ENCODE results near the gene DNAH3. TPM values are rescaled to one million over a fixed set of nuclear protein-coding genes. Genes with fewer than 3 reads are reported as not detected.

Gene DNAH3
- total and polyA plus RNA-seq, 2 of the 13 experiments (the other 11 are each of a cell fraction or from before 2014, with no cell fraction given): 0.07 to 0.08 TPM

GRCh38 chr16:21199607-21200218 lies 49.1 kb upstream of the DNAH3 start (continued):
- TF ChIP-seq CSRNP1 (CRISPR knock-in tag; IDR thresholded peaks at IDR 0.05): no peak

- Histone ChIP-seq H3K4me1 (ENCODE audit: insufficient read depth, low read length) (no peaks in the 10 kb centered on the region), H3K9ac (ENCODE audit: insufficient read depth, low read depth, low read length) (no peak overlapping the region), H3K4me2 (ENCODE audit: low read depth, low read length) (no peak overlapping the region), H3K36me3 (replicated peaks in 1 of 2; ENCODE audit: control insufficient read depth in 1 of 2, insufficient read depth in 2 of 2, low read length in 2 of 2) (no peaks in the 10 kb centered on the region), H3K9me3 (ENCODE audit: low read length) (no peaks in the 10 kb centered on the region), H3K79me2 (ENCODE audit: insufficient read depth, low read length) (no peaks in the 10 kb centered on the region), H3K4me3 (replicated peaks in 1 of 3; ENCODE audit: insufficient read depth in 1 of 3, low read depth in 2 of 3, low read length in 3 of 3) (no peak overlapping the region), H3K27me3 (ENCODE audit: control insufficient read depth in 1 of 2, insufficient read depth in 2 of 2, low read length in 2 of 2) (peaks cover 5 to 61% of the 10 kb centered on the region in 2 experiments; a peak in 4 of 5 replicates), H2AFZ (ENCODE audit: low read length) (no peak overlapping the region), H4K20me1 (ENCODE audit: insufficient read depth, low read length) (no peaks in the 10 kb centered on the region), H3K27ac (ENCODE audit: extremely low read length, insufficient read depth, low read length) (no peak overlapping the region)
- WGBS (ENCODE audit: low lambda C conversion rate): 0% methylated on average over 3 of the region's 3 CpGs
- TF ChIP-seq ZNF235 (CRISPR knock-in tag; IDR thresholded peaks at IDR 0.05; ENCODE audit: borderline replicate concordance): no peak
- no peak for TF ChIP-seq KLF11 (CRISPR knock-in tag; IDR thresholded peaks at IDR 0.05)
- no peak for TF ChIP-seq NFYC (CRISPR knock-in tag; IDR thresholded peaks at IDR 0.05)
- no peak for TF ChIP-seq CBFB (CRISPR knock-in tag; IDR thresholded peaks at IDR 0.05)
- no peak for TF ChIP-seq ZNF501 (CRISPR knock-in tag; IDR thresholded peaks at IDR 0.05)
- TF ChIP-seq ZFP90 (CRISPR knock-in tag; IDR thresholded peaks at IDR 0.05; ENCODE audit: borderline replicate concordance): no peak
- no peak for TF ChIP-seq BATF2 (CRISPR knock-in tag; IDR thresholded peaks at IDR 0.05)
- no peak for TF ChIP-seq AKAP8 (CRISPR knock-in tag; IDR thresholded peaks at IDR 0.05)
- POLR2A ChIA-PET: no interaction called here
- intact Hi-C loops (cut with micrococcal nuclease; ENCODE audit: unreplicated experiment): no loop called here
- no peak for DNase-seq (ENCODE audit: low spot score)
- ATAC-seq: no peak
- CTCF ChIA-PET (ENCODE audit: low intra/inter-chr PET ratio, low total read pairs): no interaction called here
- no peak for FAIRE-seq
- in situ Hi-C loops (cut with HindIII; ENCODE audit: extremely low pct_ligation_motif_present, low pct_unique_long_range_greater_than_20kb): no loop called here
- no TSS peak for BruUV-seq (replicated peaks)
Measured at GRCh38 chr16:21197621-21198020, 47.0 kb upstream of the DNAH3 start.

All from HepG2 (cell line).